ENCODE results near the gene SLC17A8. TPM values are rescaled to one million over a fixed set of nuclear protein-coding genes. Genes with fewer than 3 reads are reported as not detected.

Gene SLC17A8
- total RNA-seq, result under 0.01 TPM in 1 of 2 replicates, not detected in the other

GRCh38 chr12:100356644-100357223 is at the start of gene SLC17A8:
Gene SLC17A8 (plus strand): TSS chr12:100357074. CDS start chr12:100357392, 318 bp downstream.

Other genes starting within 250 kb of the SLC17A8 start
- 8.7 and 15.0 TPM in 2 replicates for gene BLTP3B, start 214.2 kb upstream of the SLC17A8 start, total RNA-seq
- gene ACTR6, start 156.3 kb upstream of the SLC17A8 start, total RNA-seq, result 10.5 and 15.4 TPM in 2 replicates
- gene DEPDC4, start 90.0 kb upstream of the SLC17A8 start, total RNA-seq, result 0.22 and 0.26 TPM in 2 replicates
- 37.4 and 42.8 TPM in 2 replicates for gene SCYL2, start 89.9 kb upstream of the SLC17A8 start, total RNA-seq
- not detected in 2 replicates for gene NR1H4, start 116.8 kb downstream of the SLC17A8 start, total RNA-seq
- gene GAS2L3, start 216.6 kb downstream of the SLC17A8 start, total RNA-seq, result 14.9 and 15.4 TPM in 2 replicates